HG02943 (cell line): ENCODE results near the gene GAS6.

Experiments used
- ATAC-seq: cut with Tn5 transposase; IDR thresholded peaks from one replicate; pipeline ENCODE4 v1.9.1; 2021; ENCODE audit warnings: mild to moderate bottlenecking, low read depth, moderate library complexity; ENCODE audit not compliant: unreplicated experiment

GAS6 gene

DNA sequence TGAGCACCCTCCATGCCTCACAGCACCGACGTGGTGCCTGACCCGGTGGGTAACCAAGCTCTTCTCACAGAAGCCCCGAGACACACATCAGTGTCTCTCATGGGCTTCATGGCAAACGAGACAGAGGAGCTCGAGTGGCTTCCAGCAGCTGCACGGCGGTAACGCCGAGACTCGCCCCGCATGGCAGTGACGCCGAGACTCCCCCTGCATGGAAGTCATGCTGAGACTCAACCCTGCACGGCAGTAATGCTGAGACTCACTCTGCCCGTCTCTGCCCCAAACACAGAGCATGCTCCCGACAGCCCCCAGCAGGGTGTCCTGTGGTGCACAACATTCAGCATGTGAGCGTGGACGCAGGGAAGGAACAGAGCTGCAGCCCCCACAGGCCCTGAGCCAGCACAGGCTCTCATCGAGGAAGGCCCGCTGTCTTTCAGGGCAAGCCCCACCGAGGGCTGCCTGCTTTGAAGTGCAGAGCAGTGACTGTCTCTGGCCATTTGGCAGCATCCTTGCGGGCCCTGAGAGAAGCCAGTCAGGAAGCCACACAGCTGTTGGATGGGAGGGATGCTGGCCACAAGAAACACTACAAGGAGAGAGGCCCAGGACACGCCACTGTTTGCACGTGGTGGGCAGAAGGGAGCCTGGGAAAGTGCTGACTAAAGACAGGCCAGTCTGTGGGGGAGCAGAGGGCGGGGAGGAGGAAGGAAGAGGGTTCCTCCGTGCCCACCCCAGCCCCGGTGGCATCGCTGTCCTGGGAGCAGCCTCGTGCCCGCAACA lies 9.5 kb downstream of the GAS6 start:
- ATAC-seq, result no peak

DNA sequence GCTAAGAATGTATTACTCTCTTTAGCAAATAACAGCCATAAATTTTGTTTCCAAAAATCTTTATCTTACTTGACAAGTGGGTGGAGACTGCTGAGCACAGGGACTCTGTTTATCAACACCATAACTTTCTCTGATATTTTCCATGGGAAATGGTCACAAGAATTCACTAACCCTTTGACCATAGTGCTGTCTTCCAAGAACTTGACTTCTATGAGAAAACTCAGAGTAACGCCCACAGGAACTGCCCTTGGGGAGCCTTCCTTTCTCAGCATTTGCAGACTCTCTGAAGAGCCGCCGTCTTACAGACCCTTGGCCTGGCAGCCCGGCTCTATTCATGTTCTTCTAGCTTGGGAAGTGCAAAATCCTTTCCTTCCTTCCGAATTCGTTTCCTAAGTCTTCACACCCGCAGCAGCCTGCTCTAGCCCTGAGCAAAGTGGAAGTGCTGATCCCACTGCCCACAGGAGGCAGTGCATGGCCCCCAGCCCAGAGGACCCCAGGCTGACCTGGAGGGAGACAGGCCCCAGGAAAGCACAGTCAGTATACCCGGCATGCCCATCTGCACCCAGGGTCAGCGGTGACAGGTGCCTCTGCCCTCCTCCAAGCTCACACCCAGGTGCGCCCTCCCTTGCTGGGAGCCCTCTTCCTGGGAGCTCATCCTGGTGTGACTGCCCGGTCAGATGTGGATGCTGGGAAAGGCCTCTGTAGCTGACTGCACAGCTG lies 10.2 kb downstream of the GAS6 start:
- no peak for ATAC-seq

DNA sequence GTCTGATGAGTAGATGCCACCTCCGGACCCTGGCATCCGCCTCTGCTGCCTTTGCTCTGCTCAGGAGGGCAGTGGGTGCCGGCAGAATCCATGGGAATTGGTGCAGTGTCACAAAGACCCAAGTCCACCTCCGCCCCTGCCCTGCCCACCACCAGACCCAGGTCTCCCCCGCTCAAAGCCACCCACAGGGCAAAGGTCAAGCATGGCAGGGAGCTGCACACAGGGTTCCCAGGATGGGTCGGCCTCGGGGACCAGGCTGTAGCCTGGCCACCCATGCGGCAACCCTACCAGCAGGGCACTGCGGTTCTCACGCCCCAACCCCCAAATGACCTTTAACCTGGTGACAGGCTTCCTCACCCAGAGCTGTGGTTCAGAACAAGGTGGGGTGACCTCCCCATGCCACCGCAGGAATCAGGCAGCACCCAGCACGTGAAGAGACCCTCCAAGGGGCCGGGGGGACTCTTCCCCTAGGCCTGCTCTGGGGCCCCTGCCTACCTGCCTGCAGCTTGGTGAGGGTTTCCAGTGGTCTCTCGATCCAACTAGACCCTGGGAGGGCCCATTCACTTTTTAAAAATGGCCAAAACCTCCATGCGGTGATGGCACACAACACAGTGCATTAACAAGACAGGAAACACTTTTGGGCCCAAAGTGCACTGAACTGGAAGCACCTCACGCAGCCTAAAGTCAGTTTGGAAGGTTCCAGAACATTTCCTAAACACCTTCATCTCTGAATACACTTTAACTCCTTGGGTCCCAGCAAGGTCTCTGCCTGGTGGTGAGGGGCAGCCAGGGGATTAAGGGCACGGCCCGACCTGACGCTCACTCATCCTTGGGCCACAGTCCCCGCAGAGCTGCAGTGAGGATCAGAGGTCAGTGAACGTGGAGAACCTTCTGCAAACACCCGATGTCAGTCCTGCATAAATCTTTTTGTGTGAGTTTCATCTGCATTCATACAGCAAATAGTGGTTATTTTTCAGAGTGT lies 11.0 kb downstream of the GAS6 start:
- ATAC-seq, result no peak

DNA sequence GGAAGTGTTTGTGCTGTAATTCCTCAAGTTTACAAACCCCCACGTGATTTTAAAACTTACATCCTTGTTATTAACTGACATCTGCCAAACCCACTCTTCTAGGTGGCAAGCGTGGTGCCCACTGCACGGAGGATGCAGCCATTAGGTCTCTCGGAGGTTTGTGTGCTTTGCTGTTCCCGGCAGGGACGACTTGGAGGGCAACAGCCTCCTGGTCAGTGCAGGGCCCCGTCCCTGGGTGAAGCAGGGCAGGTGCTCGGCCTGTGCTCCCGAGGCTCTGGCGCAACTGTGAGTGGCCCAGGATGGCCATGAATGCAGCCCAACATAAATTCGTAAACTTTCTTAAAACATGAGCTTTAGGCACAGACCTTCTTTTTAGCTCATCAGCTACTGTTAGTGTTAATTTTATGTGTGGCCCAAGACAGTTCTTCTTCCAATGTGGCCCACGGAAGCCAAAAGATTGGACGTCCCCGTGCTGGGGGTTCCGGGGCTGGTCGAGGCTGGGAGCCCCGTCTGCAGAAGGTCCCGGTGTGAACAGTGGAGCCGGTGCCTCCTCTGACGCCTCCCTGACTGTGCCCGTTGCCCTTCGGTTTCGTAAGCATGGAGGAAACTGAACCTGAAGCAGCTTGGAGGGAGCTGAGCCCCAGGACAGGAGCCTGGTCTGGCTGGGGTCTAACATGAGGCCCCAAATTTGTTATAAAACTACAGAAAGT lies 11.9 kb downstream of the GAS6 start:
- ATAC-seq, result no peak

DNA sequence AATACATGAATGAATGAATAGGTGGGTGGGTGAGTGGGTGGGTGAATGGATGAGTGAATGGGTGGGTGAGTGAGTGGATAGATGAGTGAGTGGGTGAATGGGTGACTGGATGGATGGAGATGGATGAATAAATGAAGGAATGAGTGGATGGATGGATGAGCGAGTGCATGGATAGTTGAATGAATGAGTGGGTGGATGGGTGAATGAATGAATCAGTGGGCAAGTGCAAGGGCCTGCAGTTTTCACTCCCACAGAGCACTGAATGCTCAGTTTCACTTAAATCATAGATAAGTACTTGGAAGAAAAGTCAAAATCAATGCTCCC lies 12.4 kb downstream of the GAS6 start:
- ATAC-seq, result no peak

DNA sequence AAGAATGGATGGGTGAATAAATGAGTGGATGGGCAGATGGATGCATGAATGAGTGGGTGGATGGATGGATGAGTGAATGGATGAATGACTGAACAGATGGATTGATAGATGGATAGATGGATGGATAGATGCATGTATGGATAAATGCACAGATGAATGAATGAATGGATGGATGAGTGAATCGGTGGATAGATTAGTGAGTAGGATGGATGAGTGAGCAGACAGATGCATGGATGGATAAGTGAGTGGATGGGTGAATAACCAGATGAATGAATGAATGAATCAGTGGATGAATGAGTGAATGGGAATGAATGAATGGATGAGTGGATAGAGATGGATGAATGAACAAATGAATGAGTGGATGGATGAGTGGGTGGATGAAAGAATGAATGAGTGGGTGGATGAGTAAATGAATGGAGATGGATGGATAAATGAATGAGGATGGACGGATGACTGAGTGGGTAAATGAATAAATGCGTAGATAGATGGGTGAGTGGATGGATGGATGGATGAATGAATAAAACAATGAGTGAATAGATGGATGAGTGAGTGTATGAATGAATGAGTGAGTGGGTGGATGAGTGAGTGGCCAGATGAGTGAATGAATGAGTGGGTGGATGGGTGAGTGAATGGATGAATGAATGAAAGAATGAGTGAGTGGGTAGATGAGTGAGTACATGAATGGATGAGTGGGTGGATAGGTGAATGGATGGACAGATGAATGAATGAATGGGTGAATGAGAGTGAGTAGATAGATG lies 13.0 kb downstream of the GAS6 start:
- no peak for ATAC-seq

DNA sequence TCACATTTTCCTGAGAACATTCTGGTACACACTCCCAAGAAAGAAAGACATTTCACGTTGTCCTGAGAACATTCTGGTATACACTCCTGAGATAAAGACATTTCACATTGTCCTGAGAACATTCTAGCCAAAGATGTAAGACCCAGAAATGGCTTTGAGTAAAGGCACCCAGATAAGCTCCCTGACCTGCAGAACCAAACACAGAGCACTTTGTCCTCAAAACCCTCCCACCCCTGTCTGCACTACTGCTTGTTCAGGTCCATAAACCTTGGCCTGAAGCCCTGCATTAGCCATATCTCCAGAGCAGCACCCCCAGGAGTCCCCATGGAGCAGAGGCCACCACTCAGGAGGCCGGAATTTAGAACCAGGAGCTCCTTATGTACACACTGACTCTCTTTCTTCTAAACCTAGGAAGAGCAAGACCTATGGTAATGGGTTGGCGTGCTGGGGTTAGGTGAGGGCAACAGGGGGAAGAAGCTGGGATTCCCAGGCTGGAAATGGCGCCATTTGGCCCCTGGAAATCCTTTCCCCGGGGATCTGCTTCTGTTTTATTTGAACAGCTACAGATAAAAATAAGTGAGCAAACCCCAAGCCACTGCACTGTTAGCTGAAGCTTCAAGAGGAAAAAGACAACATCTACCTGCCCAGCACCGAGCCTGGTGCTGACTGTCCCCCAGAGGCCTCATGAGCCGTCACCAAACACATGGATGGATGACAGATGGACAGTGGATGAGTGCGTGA lies 13.7 kb downstream of the GAS6 start:
- ATAC-seq, result no peak

DNA sequence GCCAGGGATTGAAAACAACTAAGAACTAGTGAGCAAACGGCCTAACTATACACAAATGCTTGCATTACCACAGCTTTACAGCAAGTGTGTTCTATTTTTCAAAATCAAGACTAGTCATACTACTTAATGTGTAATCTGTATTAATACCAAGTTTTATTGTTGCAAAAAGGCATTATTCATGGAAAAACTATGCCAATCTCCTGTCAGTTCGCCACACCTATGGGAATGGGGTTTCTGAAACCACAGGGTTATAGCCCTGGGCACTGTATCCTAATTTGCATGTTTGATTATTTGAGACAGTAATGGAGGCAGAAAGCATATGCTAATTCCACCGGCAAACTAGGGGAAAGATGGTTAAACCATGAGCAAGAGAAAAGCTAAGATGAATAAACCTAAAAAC lies 14.3 kb downstream of the GAS6 start:
- ATAC-seq, result no peak

DNA sequence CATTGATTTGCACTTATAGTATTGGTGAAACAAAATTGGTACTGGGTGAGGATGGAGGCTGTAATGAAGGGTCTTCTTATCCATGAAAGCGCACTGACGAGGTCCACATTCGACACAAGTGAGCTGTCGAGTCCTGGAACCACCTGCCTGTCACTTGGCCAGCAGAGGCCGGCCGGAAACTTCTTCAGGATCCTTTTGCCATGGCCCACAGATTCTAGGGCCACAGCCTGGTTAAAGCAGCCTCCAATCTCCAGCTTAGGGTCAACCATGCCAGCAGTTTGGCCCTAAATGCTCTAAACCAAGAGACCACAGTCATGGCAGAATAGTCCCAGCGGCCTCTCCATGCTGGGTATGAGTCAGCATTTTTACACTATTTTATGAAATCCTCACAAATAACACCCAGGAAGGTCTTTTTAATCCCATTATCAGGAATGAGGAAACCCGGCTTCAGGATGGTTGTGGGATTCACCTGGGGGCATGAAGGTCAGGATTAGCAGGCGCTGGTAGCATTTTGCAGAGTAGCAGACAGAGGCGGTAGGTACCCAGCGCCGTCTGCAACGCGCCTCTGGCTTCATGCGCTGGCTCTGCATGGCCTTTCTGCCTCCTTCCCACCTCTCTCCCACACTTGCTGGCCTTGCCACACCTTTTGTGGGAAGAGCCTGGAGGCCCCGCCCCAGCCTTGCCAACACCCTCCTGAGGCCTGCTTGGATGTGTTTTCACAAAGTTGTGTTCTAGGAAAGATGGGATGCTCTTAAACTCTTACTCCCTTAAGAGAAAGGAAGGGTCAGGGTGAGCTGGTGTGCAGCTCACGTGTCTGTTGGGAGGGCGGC lies 15.2 kb downstream of the GAS6 start:
- no peak for ATAC-seq

DNA sequence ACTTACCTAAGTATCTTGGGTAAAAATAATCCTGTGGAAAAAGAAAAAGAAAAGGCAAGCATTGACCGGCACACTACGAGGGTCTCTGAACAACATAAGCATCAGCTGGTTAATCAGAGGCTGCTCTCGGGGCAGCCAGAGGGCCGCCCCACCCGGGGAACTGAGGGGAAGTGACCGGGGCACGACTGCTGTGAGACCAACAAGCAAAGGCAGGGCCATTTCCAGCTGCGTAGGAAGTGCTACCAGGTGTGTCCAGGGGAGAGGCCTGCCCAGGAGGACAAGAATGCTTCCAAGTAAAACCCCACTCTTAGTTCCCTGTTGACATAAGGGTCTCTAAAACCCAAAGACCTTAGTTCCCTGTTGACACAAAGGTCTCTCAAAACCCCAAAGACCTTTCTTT lies 15.9 kb downstream of the GAS6 start:
- no peak for ATAC-seq

DNA sequence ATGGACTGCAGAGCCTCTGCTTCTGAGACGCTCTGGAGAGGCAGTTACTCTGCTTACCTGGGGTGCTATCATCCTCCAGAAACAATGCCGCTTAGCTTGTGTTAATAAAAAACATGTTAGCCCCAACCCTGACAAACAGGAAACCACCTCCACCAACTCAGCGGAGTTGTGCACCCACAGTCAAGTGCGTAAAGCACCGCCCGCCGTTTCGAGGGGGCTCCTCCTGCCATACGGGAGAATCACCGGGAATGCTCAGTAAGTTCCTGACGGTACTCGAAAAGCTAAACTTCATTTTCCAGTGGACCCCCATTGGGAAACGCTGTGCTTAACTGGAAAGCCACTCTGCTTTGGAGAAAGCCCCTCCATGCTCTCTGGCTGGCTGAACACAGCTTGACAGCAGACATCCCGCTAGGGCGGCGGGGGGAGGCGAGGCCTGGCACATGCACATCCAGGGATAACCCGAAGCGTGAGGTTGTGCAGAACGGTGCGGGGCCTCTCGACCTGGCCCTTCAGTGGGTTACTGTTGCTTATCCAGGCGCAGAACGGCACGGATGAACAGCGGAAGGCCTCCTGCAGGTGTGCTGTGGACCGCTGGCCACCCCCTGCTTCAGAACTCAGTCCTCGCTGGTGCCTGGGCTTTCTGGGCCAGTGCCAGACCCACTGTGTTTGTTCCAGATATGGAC lies 17.1 kb downstream of the GAS6 start:
- no peak for ATAC-seq

DNA sequence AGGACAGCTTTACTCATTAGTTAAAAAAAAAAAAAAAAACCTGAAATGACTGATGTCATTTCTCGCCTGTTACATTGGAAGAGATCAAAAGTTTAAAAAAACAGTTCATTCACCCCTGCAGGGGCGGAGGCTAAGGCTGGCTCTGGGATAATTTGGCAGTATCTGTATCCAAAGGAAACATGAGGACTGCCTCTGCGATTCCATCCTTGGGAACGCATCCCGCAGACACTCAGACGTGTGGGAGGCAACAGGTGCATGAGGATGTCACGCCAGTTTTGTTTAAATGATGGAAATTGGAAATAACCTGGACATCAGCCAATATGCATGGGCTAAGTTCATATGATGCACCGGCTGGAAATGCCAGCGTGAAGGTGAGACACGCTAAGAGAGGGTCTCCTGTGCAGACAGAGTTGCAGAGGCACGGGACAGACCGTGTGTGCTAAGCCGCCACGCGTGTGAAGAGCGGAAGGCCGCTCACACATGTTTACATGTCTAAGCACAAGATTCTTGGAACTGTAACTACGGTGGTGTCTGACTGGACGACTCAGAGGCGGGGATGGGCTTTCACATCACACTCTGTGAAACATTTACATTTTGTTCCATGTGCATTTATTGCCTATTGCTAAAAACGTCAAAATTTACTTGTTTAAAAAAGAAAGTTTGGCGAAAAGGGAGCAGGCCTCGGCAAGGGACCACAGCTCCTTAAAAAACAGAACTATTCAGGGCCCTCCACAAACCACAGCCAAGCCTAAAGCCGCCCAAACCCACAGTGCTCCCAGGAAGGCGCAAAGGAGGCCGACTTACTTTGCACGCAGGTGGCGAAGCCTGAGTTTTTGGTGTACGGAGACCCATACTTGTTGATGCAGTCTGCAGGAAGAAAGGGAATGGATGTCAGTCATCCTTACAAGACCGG lies 17.9 kb downstream of the GAS6 start:
- ATAC-seq, result no peak

DNA sequence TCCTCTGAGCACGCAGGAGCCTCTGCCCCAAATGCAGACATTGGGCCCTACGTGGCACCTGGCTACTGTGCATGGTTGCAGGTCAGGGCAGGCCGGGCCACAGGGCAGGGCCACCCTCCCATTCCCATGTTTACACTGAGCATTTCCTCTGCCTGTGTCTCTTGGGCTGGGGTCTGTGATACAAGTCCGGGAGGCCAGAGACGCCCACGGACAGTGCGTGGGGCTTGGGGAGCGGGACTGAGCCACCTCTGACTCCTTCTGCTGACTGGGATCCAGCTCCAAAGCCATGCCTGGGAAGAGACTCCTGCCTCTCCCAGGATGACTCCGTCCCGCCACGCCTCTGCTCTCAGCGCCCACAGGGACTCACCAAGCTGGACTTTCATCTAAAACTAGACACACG lies 18.8 kb downstream of the GAS6 start:
- ATAC-seq, result no peak

DNA sequence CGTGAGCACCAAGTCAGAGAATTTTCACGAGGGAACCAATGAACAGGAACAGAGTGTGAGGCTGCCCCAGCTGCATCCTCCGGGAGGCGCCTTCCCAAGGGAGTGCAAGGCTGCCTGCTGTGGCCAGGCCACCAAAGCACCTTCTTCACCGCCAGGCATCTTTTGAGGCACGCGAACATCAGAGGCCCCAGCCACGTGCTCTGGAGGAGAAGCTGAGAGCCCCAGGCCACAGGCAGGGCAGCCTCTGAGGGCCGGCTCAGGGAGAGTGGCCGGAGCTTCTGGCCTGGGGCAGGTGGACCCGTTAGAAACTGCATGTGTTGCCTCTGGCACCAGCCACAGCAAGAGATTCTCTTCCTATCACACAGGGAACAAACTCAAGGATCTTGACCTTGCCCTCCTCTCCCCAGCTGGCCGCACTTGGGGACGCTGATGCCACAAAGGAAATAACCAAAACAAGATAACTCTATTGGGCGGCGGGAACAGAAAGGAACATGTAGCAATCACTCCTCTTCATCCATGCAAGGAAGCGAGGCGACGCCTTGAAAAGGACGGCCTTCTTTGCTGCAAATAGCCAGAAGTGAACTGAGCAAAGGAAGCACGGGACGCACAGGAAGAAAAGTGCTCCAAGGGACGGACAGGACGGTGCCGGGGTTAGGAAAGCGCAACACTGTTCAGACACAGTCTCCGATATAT lies 19.9 kb downstream of the GAS6 start:
- ATAC-seq, result no peak

DNA sequence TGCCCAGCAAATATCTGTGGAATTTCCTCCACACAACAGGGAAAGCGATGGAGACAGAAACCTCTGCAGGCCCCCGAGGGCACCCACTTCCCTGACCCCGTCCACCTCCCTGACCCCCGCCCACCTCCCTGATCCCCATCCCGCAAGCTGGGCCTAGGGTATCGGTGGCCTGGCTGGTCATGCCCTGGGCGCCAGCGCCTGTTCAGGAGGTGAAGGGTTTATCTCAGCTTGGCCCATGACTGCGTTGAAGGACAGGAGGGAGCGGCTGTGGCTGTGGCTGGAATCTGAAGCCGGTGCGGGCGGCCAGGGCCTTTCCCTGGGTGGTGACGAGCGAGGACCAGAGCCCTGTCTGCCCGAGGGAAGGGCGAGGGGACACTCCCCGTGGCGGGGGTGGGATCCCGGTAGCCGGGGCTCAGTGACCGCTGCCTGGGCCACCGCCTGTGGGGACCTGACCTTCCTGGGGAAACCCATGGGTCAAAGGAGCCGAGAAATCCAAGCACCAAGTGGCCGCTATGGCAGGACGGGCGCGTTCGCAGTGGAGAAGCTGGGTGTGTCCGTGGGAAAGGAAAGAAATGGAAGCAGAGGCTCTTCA lies 20.7 kb downstream of the GAS6 start:
- ATAC-seq, result no peak
